GM18526 (cell line): ENCODE results near the gene ALAS1.

ENCODE experiments used
- POLR2A ChIP-seq: IDR thresholded peaks from 3 replicates; pipeline ENCODE4 v1.6.1; 2011; ENCODE audit not compliant: insufficient read length; ENCODE audit errors: extremely low read depth

ALAS1 gene

DNA sequence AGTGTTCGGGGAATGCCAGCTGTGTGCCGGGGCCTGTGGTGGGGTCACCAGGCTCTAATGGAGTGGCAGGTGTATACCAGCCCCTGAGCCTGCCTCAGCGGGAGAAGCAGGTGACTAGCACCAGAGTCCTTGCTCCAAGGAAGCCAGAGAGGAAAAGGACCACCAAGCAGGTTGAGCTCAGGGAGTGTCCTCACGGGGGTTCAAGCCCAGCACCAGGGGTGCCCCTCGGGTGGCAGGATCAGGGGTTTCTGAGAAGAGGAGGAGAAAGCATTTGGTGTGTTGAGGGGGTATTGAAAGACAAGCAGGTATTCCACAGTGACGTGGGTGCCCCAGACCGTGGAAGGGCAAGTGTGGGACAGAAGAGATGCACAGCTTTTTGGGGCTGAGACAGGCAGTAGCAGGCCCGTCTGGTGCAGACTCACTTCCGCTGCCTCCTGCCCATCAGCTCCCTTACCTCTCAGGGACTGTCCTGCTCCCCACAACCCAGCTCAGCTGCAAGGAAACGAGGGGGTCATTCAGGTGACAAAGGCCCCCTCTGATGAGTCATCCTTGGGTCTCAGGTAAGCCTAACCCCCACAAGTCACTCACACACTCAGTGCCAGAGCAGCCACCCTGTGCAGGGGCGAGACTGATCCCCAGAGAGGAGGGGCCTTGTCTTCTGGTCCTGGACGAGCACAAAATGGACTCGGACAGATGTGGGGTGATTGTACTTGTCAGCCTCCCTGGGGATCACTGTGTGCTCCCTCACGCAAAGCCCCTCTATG is 22.4 kb upstream of the ALAS1 start:
- no peak for TF ChIP-seq POLR2A

DNA sequence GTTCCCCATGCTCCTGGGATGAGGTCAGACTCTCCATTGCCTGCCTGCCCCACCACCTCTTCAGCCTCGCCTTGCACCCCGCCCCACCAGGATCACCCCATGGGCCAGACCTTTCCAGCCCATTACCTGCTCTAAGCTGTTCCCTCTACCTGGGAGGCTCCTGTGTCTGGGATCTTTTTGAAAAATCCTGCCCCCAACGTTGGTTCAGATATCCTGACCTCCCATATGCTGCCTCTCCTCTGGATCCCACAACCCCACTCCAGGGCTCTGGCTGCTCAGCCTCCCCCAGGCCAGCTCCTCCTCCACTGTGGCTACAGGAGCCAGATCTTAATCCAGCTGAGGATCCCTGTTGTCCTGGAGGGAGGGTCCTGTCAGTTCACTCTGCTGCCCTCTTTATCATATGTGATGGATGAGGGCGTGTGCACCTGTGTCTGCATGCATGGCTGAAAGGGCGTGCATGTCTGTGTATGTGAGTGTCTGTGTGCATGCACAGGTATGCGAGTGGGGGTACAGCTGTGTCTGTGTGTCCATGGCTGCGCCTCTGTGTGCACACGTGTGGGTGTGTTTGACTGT is 21.7 kb upstream of the ALAS1 start:
- TF ChIP-seq POLR2A = no peak

- TF ChIP-seq POLR2A = no peak
These were observed 20.8 kb upstream of the ALAS1 start for GRCh38 chr3:52176951-52177700.

DNA sequence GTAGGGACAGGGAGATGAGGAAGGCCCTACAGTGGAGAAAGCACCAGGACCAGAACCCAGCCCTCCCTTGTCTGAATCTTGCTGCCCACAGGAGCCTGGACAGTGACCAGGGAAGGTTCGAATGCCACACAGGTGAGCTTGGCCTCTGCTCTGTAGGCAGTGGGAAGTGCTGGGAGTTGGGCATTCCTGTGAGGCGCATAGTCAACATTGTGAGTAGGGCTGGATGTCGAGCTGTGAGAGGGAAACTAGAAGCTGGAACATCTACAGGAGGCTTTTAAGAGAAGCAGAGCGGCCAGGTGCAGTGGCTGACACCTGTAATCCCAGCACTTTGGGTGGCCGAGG is 20.3 kb upstream of the ALAS1 start:
- TF ChIP-seq POLR2A = no peak

DNA sequence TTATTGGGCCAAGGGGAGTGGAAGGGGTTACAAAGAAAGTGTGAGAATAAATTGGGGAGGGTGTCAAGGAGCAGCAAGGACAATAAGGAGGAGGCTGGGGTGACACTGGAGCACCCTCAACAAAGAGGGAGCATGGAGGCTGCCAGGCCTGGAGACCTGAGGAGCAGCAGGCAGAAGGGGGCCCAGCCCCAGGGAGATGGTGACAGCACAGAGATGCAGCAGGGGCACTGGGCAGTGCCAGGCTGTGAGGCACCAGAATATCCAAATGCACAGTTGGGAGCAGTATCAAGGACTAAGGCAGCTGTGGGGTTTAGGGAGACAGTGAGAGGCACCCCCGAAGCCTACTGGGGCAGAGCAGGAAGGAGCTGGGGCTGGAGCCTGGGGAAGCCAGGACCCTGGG is 19.4 kb upstream of the ALAS1 start:
- TF ChIP-seq POLR2A = no peak

GRCh38 chr3:52181543-52181942 is 16.4 kb upstream of the ALAS1 start:
- TF ChIP-seq POLR2A = no peak

- no peak for TF ChIP-seq POLR2A
These were observed 15.8 kb upstream of the ALAS1 start for GRCh38 chr3:52182196-52182595.

DNA sequence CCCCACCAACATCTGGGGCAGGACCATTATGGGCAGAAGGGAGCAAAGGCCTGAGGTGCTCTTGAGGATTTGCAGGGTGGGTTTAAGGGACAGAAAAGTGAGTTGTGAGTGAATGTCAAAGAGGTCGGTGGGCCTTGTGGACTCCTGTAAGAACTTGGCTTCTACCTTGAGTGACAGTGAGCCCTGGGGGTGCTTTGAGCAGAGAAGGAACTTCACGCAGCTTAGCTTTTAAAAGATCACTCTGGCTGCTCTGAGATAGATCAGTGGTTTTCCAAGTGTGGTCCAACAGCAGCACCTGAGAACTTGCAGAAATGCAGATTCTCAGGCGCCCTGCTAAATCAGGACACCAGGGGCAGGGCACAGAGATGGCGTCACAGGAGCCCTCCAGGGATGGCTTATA is 15.3 kb upstream of the ALAS1 start:
- no peak for TF ChIP-seq POLR2A

GRCh38 chr3:52183786-52184445 is 14.0 kb upstream of the ALAS1 start:
- TF ChIP-seq POLR2A = no peak

GRCh38 chr3:52184690-52185089 is 13.3 kb upstream of the ALAS1 start:
- no peak for TF ChIP-seq POLR2A

GRCh38 chr3:52185311-52185710 is 12.6 kb upstream of the ALAS1 start:
- TF ChIP-seq POLR2A = no peak

DNA sequence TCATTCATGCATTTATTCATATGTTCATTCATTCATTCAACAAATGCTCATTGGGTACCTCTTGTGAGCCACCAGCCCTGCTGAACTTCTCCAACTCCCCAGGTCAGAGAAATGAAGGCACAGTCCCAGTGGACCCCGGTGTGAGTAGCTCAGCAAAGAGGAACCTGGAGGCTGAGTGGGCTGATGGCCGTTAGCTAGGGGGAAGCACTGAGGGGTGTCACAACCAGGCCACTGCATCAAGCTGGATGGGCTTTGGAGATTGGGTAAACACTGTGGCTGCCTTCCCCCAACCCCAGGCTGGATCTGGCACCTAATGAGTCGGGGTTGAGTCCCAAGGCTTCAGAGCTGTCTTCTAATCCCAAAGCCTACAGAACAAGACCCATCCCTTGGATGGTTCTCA is 12.1 kb upstream of the ALAS1 start:
- no peak for TF ChIP-seq POLR2A

DNA sequence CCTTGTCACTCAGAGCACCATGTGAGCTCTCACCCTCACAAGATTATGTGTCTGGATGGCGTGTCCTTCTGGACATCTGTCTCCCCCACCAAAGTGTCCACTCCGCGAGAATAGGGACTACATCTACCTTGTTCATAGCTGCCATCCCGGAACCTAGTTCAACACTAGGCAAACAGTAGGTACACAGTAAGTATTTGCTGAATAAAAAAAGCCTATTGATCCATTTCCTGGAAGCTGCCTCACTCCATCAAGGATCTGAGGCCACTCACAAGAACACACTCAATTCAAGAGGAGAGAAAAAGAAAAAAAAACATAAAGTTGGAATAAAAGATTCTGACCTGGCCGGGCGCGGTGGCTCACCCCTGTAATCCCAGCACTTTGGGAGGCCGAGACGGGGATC is 11.2 kb upstream of the ALAS1 start:
- no peak for TF ChIP-seq POLR2A

GRCh38 chr3:52188556-52188955 is 9.4 kb upstream of the ALAS1 start:
- TF ChIP-seq POLR2A = no peak

DNA sequence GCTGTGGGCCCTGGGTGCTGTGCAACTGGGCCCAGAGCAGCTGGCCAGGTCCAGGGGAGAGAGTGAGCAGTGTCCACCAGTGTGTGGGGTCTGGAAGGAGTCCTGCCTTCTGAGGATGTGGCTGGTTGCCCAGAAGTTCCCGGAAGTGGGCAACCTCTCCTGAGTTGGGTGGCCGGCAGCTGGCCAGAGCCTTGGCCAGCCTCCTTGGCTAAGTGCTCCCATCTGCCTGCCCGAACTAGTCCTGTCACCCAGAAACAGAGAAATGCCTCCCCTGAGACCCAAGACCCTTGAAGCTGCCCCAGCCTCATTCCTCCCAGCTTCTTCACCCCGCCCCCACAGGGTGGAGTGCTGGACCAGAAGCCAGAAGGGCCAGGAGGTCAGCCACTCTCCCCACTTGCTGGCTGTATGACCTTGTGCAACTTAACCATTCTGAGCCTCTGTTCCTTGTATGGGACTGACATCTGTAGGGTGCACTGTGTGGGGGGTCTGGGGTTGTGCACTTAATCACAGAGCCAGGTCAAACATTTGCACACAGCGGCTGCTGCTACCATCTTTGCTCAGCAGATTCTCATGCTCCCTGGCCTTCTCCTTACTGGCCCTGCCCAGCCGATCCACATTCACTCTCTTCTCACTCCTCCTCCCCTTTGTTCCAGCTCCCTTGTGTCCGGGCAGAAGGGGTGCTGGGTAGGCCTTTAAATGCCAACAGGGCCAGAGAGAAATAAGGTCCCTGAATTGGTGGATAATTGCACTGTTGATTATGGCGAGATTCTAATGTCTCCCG is 7.5 kb upstream of the ALAS1 start:
- TF ChIP-seq POLR2A = no peak
